Osteoblast (primary cell): Measurements from ENCODE around the gene MNT. TPM values are rescaled to one million over a fixed set of nuclear protein-coding genes. Genes with fewer than 3 reads are reported as not detected.

Experiments
- DNase-seq: peaks from one replicate; pipeline ENCODE4 v3.0.0; 2011; ENCODE audit warnings: low spot score, mixed read lengths; ENCODE audit not compliant: insufficient read length; ENCODE audit errors: missing footprints
- H2AFZ ChIP-seq: 2 replicates; pipeline ENCODE4 v1.6.0; 2011; ENCODE audit warnings: mild to moderate bottlenecking, low read length
- H3K27ac ChIP-seq: 2 replicates; pipeline ENCODE4 v1.5.1; 2011; ENCODE audit warnings: mild to moderate bottlenecking, low read depth, low read length, moderate library complexity
- H3K27me3 ChIP-seq: 2 replicates; pipeline ENCODE4 v1.6.0; 2012; ENCODE audit warnings: mild to moderate bottlenecking, control low read depth, inconsistent platforms, low read length, moderate library complexity; ENCODE audit not compliant: insufficient read depth
- H3K36me3 ChIP-seq: 2 replicates; pipeline ENCODE4 v1.5.1; 2011; ENCODE audit warnings: mild to moderate bottlenecking, low read length, control low read depth, moderate library complexity; ENCODE audit not compliant: insufficient read depth
- H3K4me1 ChIP-seq: 2 replicates; pipeline ENCODE4 v1.5.1; 2011; ENCODE audit warnings: mild to moderate bottlenecking, low read length, control low read depth, moderate library complexity; ENCODE audit not compliant: insufficient read depth
- H3K4me2 ChIP-seq: 2 replicates; pipeline ENCODE4 v1.6.0; 2011; ENCODE audit warnings: mild to moderate bottlenecking, low read length; ENCODE audit not compliant: insufficient read depth
- H3K4me3 ChIP-seq: fragments of 200-600 bp; sonication (generic); 3 replicates; pipeline ENCODE4 v1.5.1; 2012; ENCODE audit warnings: mild to moderate bottlenecking, low read length, inconsistent platforms; ENCODE audit not compliant: insufficient read depth
- H3K79me2 ChIP-seq: 2 replicates; pipeline ENCODE4 v1.6.0; 2012; ENCODE audit warnings: mild to moderate bottlenecking, low read length, control low read depth, inconsistent platforms; ENCODE audit not compliant: insufficient read depth
- H3K9me3 ChIP-seq: 2 replicates; pipeline ENCODE4 v1.5.1; 2011; ENCODE audit warnings: low read depth, low read length, control low read depth
- H4K20me1 ChIP-seq: 2 replicates; pipeline ENCODE4 v1.6.0; 2012; ENCODE audit warnings: mild to moderate bottlenecking, low read length, control low read depth; ENCODE audit not compliant: insufficient read depth
- CTCF ChIP-seq: IDR thresholded peaks from 2 replicates; pipeline ENCODE4 v1.5.1; 2011; ENCODE audit warnings: mild to moderate bottlenecking, low read depth, low read length, moderate library complexity; ENCODE audit errors: extremely low read depth
- total RNA-seq: library from RNA; depleted of rRNA; stranded (reverse); fragments of >200 nt; gene quantifications from 2 replicates; pipeline ENCODE4 v1.2.3, GENCODE V29; 2012

MNT gene
- total RNA-seq, 1 donor = 12.3 TPM

DNA sequence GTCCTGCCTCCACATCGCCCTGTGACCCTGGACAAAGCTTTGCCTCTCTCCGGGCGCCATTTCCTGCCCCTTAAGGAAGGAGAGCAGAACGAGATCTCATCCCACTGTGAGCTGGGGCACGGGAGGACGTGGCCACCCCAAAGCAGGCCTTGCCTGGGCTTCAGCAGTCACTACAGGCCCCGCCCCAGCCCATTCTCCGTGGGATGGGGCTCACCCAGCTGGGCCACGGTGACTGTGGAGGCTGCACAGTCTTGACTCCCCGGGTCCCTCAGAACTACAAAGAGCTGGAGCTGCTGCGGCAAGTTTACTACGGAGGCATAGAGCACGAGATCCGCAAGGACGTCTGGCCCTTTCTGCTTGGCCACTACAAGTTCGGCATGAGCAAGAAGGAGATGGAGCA, 28.2 kb downstream of the MNT start:
- no peaks in the 10 kb centered on the region for H3K9me3 ChIP-seq

GRCh38 chr17:2372180-2372579, 28.7 kb downstream of the MNT start:
- H4K20me1 ChIP-seq = no peaks in the 10 kb centered on the region
- peak; percentile 87 for DNase-seq
- no peak overlapping the region for H3K4me2 ChIP-seq
- no peak overlapping the region for H3K27ac ChIP-seq
- no peaks in the 10 kb centered on the region for H3K27me3 ChIP-seq
- no peak overlapping the region for H3K4me3 ChIP-seq
- H3K36me3 ChIP-seq = peaks cover 30% of the 10 kb centered on the region
- no peaks in the 10 kb centered on the region for H3K79me2 ChIP-seq
- no peaks in the 10 kb centered on the region for H3K9me3 ChIP-seq
- H3K4me1 ChIP-seq = no peaks in the 10 kb centered on the region
- TF ChIP-seq CTCF = no peak
- no peak overlapping the region for H2AFZ ChIP-seq

More for the DNA sequence above, 28.2 kb downstream of the MNT start:
- Histone ChIP-seq H3K4me3 (no peak overlapping the region), H4K20me1 (no peaks in the 10 kb centered on the region), H3K4me2 (no peak overlapping the region), H3K79me2 (no peaks in the 10 kb centered on the region), H2AFZ (no peak overlapping the region), H3K36me3 (peaks cover 33% of the 10 kb centered on the region), H3K27ac (no peak overlapping the region), H3K4me1 (no peaks in the 10 kb centered on the region), H3K27me3 (no peaks in the 10 kb centered on the region)
- TF ChIP-seq CTCF = no peak
- DNase-seq = peak; percentile 82

GRCh38 chr17:2371183-2372130, 29.4 kb downstream of the MNT start:
- no peaks in the 10 kb centered on the region for H3K79me2 ChIP-seq
- H4K20me1 ChIP-seq = no peaks in the 10 kb centered on the region
- no peak overlapping the region for H2AFZ ChIP-seq
- DNase-seq = peak; percentile 90
- no peak overlapping the region for H3K4me2 ChIP-seq
- H3K9me3 ChIP-seq = no peaks in the 10 kb centered on the region
- no peaks in the 10 kb centered on the region for H3K27me3 ChIP-seq
- H3K36me3 ChIP-seq = peaks cover 25% of the 10 kb centered on the region
- H3K4me3 ChIP-seq = no peak overlapping the region
- no peak for TF ChIP-seq CTCF
- H3K4me1 ChIP-seq = no peaks in the 10 kb centered on the region
- H3K27ac ChIP-seq = no peak overlapping the region

DNA sequence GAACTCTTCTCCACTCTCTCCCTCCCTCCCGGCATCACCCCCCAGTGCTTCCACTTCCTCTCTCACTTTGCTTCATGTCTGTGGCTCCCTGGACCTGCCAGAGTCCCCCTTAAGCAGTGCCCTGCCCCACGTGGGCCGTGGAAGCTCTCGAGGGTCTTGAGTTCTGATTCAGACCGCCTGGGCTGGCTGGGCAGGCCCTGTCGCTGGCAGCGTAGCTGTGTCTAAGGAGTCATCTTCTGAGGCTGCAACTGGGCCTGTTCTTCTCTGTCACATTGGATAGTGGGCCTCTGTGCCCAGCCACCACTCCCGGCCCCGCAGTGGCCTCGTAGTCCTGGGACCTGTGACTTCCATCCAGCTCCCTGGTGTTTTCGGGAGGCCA, 30.7 kb downstream of the MNT start:
- no peaks in the 10 kb centered on the region for H3K27me3 ChIP-seq
- no peak overlapping the region for H3K27ac ChIP-seq
- no peaks in the 10 kb centered on the region for H4K20me1 ChIP-seq
- no peaks in the 10 kb centered on the region for H3K4me1 ChIP-seq
- no peak for TF ChIP-seq CTCF
- no peaks in the 10 kb centered on the region for H3K79me2 ChIP-seq
- no peak overlapping the region for H3K4me2 ChIP-seq
- no peak overlapping the region for H2AFZ ChIP-seq
- peaks cover 19% of the 10 kb centered on the region for H3K36me3 ChIP-seq
- DNase-seq = no peak
- H3K9me3 ChIP-seq = no peaks in the 10 kb centered on the region
- no peak overlapping the region for H3K4me3 ChIP-seq
